KMS-11 (cell line): Measurements from ENCODE around the gene PRKCE.

Experiments used
- H2AFZ ChIP-seq: fragments of 200-600 bp; sonication (generic); 2 replicates; pipeline ENCODE4 v1.6.1; 2016; ENCODE audit warnings: antibody characterized with exemption, mixed run types, low read depth
- H3K27ac ChIP-seq: fragments of 200-600 bp; sonication (generic); 2 replicates; pipeline ENCODE4 v1.6.1; 2016; ENCODE audit warnings: mild to moderate bottlenecking, mixed run types
- H3K27me3 ChIP-seq: fragments of 200-600 bp; sonication (generic); 2 replicates; pipeline ENCODE4 v1.6.1; 2017; ENCODE audit warnings: mild to moderate bottlenecking, low read depth, mixed run types, moderate library complexity; ENCODE audit not compliant: insufficient read depth
- H3K36me3 ChIP-seq: fragments of 200-600 bp; sonication (generic); 2 replicates; pipeline ENCODE4 v1.6.1; 2017; ENCODE audit warnings: mild to moderate bottlenecking, mixed run types; ENCODE audit not compliant: insufficient read depth
- H3K4me1 ChIP-seq: fragments of 200-600 bp; sonication (generic); 2 replicates; pipeline ENCODE4 v1.6.1; 2016; ENCODE audit warnings: mild to moderate bottlenecking, low read depth, mixed run types; ENCODE audit not compliant: poor library complexity, severe bottlenecking
- H3K4me2 ChIP-seq: fragments of 200-600 bp; sonication (generic); 2 replicates; pipeline ENCODE4 v1.7.0; 2016; ENCODE audit warnings: mild to moderate bottlenecking, mixed run types
- H3K4me3 ChIP-seq: fragments of 200-600 bp; sonication (generic); IDR thresholded peaks from 2 replicates; pipeline ENCODE4 v1.6.1; 2017; ENCODE audit warnings: low read depth, low read length, mixed read lengths; ENCODE audit not compliant: insufficient read depth
- H3K79me2 ChIP-seq: fragments of 200-600 bp; sonication (generic); 2 replicates; pipeline ENCODE4 v1.6.1; 2016; ENCODE audit warnings: low read depth, mixed run types; ENCODE audit not compliant: insufficient read depth
- H3K9ac ChIP-seq: fragments of 200-600 bp; sonication (generic); 2 replicates; pipeline ENCODE4 v1.6.1; 2016; ENCODE audit warnings: mild to moderate bottlenecking, mixed run types
- H4K20me1 ChIP-seq: fragments of 200-600 bp; sonication (generic); 2 replicates; pipeline ENCODE4 v1.6.1; 2016; ENCODE audit warnings: mild to moderate bottlenecking, mixed run types; ENCODE audit not compliant: insufficient read depth
- CTCF ChIP-seq: fragments of 200-600 bp; sonication (generic); conservative IDR thresholded peaks from 2 replicates; pipeline ENCODE4 v1.6.1; 2017; ENCODE audit warnings: low read depth, mild to moderate bottlenecking, antibody characterized with exemption, low read length, moderate library complexity, mixed read lengths

The PRKCE gene

DNA sequence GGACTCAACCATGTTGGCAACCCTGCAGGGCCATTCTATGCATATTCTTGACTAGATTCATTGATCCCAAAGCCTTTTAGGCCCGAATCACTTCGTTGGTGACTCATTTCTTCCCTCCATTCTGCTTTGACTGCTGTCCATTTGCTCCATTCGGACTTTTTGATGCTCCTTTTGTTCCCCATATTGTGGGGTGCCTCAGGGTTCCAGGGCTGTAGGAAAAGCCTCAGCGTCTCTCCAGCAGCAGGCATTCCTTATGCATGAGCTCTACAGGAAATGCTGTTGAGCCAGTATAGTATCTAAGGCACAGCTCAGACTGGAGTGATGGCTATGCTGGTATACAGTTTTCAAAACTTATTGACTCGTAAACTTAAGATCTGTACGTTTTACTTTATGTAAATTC lies 292.6 kb downstream of the PRKCE start:
- H3K27ac ChIP-seq, result no peak overlapping the region
- H4K20me1 ChIP-seq, result no peaks in the 10 kb centered on the region
- H3K4me2 ChIP-seq, result no peak overlapping the region
- TF ChIP-seq CTCF, result no peak
- H3K27me3 ChIP-seq, result no peaks in the 10 kb centered on the region
- no peak overlapping the region for H3K4me3 ChIP-seq
- no peaks in the 10 kb centered on the region for H3K4me1 ChIP-seq
- no peak overlapping the region for H3K9ac ChIP-seq
- H3K36me3 ChIP-seq, result no peaks in the 10 kb centered on the region
- no peaks in the 10 kb centered on the region for H3K79me2 ChIP-seq
- no peak overlapping the region for H2AFZ ChIP-seq

DNA sequence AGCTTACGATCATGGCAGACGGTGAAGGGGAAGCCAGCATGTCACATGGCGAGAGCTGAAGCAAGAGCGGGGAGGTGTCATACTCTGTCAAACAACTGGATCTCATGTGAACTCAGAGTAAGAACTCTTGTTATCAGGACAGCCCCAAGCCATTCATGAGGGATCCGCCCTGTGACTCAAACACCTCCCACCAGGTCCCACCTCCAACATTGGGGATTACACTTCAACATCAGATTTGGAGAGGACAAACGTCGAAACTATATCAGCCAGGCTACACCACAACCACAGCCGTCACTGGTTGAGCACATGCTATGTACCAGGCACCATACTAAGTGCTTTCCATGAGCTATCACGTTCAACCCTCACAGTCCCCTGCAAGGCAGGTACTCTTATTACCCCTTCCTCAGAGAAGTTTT lies 293.8 kb downstream of the PRKCE start:
- Histone ChIP-seq H3K27ac (no peak overlapping the region), H3K4me1 (no peaks in the 10 kb centered on the region), H2AFZ (no peak overlapping the region), H4K20me1 (no peaks in the 10 kb centered on the region), H3K27me3 (no peaks in the 10 kb centered on the region), H3K36me3 (no peaks in the 10 kb centered on the region), H3K79me2 (no peaks in the 10 kb centered on the region), H3K4me2 (no peak overlapping the region), H3K9ac (no peak overlapping the region), H3K4me3 (no peak overlapping the region)
- no peak for TF ChIP-seq CTCF

- Histone ChIP-seq H3K4me1 (no peaks in the 10 kb centered on the region), H3K9ac (no peak overlapping the region), H3K4me3 (no peak overlapping the region), H4K20me1 (no peaks in the 10 kb centered on the region), H3K4me2 (no peak overlapping the region), H3K27ac (no peak overlapping the region), H2AFZ (no peak overlapping the region), H3K27me3 (no peaks in the 10 kb centered on the region), H3K36me3 (no peaks in the 10 kb centered on the region), H3K79me2 (no peaks in the 10 kb centered on the region)
- TF ChIP-seq CTCF, result no peak
Measured at GRCh38 chr2:45946023-45946422, 294.5 kb downstream of the PRKCE start.

- no peak overlapping the region for H3K4me2 ChIP-seq
- no peaks in the 10 kb centered on the region for H3K36me3 ChIP-seq
- no peaks in the 10 kb centered on the region for H4K20me1 ChIP-seq
Measured at GRCh38 chr2:45950606-45951005, 299.1 kb downstream of the PRKCE start.

More at GRCh38 chr2:45950606-45951005, 299.1 kb downstream of the PRKCE start:
- H3K79me2 ChIP-seq, result no peaks in the 10 kb centered on the region
- H2AFZ ChIP-seq, result no peak overlapping the region
- no peak overlapping the region for H3K4me3 ChIP-seq
- H3K9ac ChIP-seq, result no peak overlapping the region
- H3K27me3 ChIP-seq, result no peaks in the 10 kb centered on the region
- H3K4me1 ChIP-seq, result no peaks in the 10 kb centered on the region
- no peak for TF ChIP-seq CTCF
- no peak overlapping the region for H3K27ac ChIP-seq
